Effector memory CD4-positive, alpha-beta T cell (primary cell): ENCODE data around the gene FLT3.
"Not testable (repeated sequence)": the region's sequence is repeated elsewhere in the genome, so short reads cannot be mapped to it uniquely, and the experiment has no call there.

Experiments used
- DNase-seq, 3 donors: peaks; one replicate each; pipeline ENCODE4 v3.0.0-alpha.2; 2020
- H3K27ac ChIP-seq: 2 replicates; pipeline ENCODE4 v1.7.0; 2013; ENCODE audit warnings: mild to moderate bottlenecking, low read length, moderate library complexity; ENCODE audit not compliant: insufficient read depth, poor library complexity, severe bottlenecking
- H3K27me3 ChIP-seq: replicated peaks from 2 replicates; pipeline ENCODE4 v1.7.0; 2013; ENCODE audit warnings: mild to moderate bottlenecking, low read length; ENCODE audit not compliant: insufficient read depth, control insufficient read depth, poor library complexity, severe bottlenecking
- H3K36me3 ChIP-seq: 2 replicates; pipeline ENCODE4 v1.7.0; 2013; ENCODE audit warnings: mild to moderate bottlenecking, low read length, moderate library complexity; ENCODE audit not compliant: control insufficient read depth, insufficient read depth
- H3K4me1 ChIP-seq: 2 replicates; pipeline ENCODE4 v1.7.0; 2013; ENCODE audit warnings: low read length, mild to moderate bottlenecking; ENCODE audit not compliant: control insufficient read depth, insufficient read depth, poor library complexity, severe bottlenecking
- H3K4me3 ChIP-seq: 2 replicates; pipeline ENCODE4 v1.7.0; 2013; ENCODE audit warnings: low read length, low read depth, mild to moderate bottlenecking; ENCODE audit not compliant: insufficient read depth, poor library complexity, severe bottlenecking
- H3K9me3 ChIP-seq: 2 replicates; pipeline ENCODE4 v1.7.0; 2013; ENCODE audit warnings: mild to moderate bottlenecking, low read length, moderate library complexity; ENCODE audit not compliant: control insufficient read depth

Gene FLT3

DNA sequence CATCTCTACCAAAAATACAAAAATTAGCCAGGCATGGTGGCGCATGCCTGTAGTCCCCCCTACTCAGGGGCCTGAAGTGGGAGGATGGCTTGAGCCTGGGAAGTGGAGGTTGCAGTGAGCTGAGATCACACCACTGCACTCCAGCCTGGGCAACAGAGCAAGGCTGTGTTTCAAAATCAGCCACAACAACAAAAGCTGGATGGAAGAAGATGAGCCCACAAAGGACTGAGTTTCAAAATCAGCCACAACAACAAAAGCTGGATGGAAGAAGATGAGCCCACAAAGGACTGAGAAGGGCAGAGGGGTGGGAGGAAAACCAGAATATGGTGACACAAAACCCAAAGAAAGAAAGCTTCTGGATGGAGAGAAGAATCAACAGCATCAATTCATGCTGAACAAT lies 67.9 kb downstream of the FLT3 start:
- not testable (repeated sequence) for DNase-seq, H3K9me3 ChIP-seq, H3K4me1 ChIP-seq, H3K27ac ChIP-seq, H3K36me3 ChIP-seq, H3K4me3 ChIP-seq, H3K27me3 ChIP-seq

- H3K4me1 ChIP-seq, result no peaks in the 10 kb centered on the region
- H3K27me3 ChIP-seq, result no peaks in the 10 kb centered on the region
- H3K4me3 ChIP-seq, result no peak overlapping the region
- H3K36me3 ChIP-seq, result no peaks in the 10 kb centered on the region
- H3K9me3 ChIP-seq, result no peaks in the 10 kb centered on the region
- H3K27ac ChIP-seq, result no peak overlapping the region
- no peak for DNase-seq
Observed at GRCh38 chr13:28031896-28032288, 68.5 kb downstream of the FLT3 start.

GRCh38 chr13:28031220-28031895 lies 69.0 kb downstream of the FLT3 start:
- Histone ChIP-seq H3K36me3 (no peaks in the 10 kb centered on the region), H3K27me3 (no peaks in the 10 kb centered on the region), H3K27ac (no peak overlapping the region), H3K4me3 (no peak overlapping the region), H3K9me3 (no peaks in the 10 kb centered on the region), H3K4me1 (no peaks in the 10 kb centered on the region)
- no peak for DNase-seq

DNA sequence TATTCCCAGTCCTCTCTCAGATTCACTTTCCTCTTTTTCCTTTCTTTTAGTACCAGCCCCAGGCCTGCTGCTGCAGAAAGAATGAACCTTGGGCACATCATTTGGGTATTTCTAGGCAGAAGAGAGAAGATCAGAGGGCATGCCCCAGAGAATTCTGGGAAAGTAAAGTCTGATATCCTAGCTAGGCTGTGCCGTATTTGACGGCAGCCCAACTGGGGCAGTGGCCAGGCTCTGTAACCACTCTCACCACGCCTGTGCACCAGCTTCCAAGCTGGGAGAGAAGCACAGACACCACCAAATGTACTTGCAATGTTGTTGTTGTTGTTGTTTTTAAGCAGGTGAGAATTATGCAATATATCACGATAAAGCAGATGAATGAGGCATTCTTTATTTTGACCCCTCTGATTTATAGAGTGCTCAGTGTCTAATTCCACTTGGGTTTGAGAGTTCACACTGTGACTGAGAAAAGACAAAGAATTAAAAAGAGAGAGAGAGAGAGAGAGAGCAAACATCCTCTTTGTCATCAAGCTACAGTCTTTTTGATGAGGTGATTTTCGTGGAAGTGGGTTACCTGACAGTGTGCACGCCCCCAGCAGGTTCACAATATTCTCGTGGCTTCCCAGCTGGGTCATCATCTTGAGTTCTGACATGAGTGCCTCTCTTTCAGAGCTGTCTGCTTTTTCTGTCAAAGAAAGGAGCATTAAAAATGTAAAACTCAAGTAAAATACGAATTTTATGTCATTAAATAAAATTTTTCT lies 72.6 kb downstream of the FLT3 start:
- H3K36me3 ChIP-seq, result no peaks in the 10 kb centered on the region
- H3K27ac ChIP-seq, result no peak overlapping the region
- no peaks in the 10 kb centered on the region for H3K27me3 ChIP-seq
- no peaks in the 10 kb centered on the region for H3K9me3 ChIP-seq
- H3K4me1 ChIP-seq, result no peaks in the 10 kb centered on the region
- no peak overlapping the region for H3K4me3 ChIP-seq
- no peak for DNase-seq

- Histone ChIP-seq H3K9me3 (no peaks in the 10 kb centered on the region), H3K4me1 (no peaks in the 10 kb centered on the region), H3K27ac (no peak overlapping the region), H3K4me3 (no peak overlapping the region), H3K27me3 (no peaks in the 10 kb centered on the region), H3K36me3 (no peaks in the 10 kb centered on the region)
- no peak for DNase-seq
Observed at GRCh38 chr13:28027071-28027470, 73.3 kb downstream of the FLT3 start.

GRCh38 chr13:28026508-28026907 lies 73.9 kb downstream of the FLT3 start:
- no peaks in the 10 kb centered on the region for H3K4me1 ChIP-seq
- no peak overlapping the region for H3K4me3 ChIP-seq
- no peaks in the 10 kb centered on the region for H3K27me3 ChIP-seq
- no peaks in the 10 kb centered on the region for H3K36me3 ChIP-seq
- DNase-seq, result no peak
- no peak overlapping the region for H3K27ac ChIP-seq
- no peaks in the 10 kb centered on the region for H3K9me3 ChIP-seq

- no peaks in the 10 kb centered on the region for H3K4me1 ChIP-seq
- H3K9me3 ChIP-seq, result no peaks in the 10 kb centered on the region
- no peak overlapping the region for H3K4me3 ChIP-seq
- H3K27me3 ChIP-seq, result no peaks in the 10 kb centered on the region
- no peak overlapping the region for H3K27ac ChIP-seq
- no peak for DNase-seq
- no peaks in the 10 kb centered on the region for H3K36me3 ChIP-seq
Observed at GRCh38 chr13:28022848-28023518, 77.4 kb downstream of the FLT3 start.

DNA sequence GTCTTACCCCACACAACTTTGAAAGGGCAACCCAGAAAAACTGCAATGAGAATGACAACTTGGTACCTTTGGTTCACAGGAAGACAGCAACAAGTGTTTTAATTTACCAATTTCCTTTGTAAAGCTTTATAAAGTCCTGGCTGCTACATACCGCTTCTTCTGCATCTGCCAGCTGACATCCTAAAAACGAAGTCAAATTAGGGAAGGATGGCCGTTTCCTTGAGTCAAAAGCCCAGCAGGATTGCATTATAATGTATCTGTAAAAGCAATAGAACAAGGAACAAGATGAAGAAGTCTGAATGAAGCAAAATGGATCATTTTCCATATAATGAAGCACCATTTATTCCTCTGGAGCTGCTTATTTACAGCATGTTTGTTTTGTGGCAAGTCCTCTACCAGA lies 86.1 kb downstream of the FLT3 start:
- Histone ChIP-seq H3K27ac (no peak overlapping the region), H3K4me1 (no peaks in the 10 kb centered on the region), H3K4me3 (no peak overlapping the region), H3K9me3 (no peaks in the 10 kb centered on the region), H3K36me3 (no peaks in the 10 kb centered on the region), H3K27me3 (no peaks in the 10 kb centered on the region)
- DNase-seq, result no peak

DNA sequence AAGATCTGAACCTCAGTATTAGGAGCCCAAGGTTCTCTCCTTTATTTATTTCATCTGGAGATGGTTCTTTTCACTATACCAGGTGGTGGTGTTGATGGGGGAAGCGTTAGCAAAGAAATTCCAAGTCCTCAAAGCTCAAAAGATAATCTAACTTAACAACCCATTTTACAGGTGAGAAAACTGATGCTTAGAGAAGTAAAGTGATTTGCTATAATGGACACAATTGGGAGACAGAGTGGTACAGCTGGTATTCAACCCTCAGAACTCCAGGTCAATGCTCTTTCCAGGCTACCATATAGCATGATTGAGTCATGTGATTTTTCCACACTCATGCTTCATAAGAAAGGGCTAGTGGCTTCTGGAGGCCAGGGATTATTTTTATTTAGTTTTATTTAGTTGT lies 86.9 kb downstream of the FLT3 start:
- DNase-seq, result no peak
- H3K27me3 ChIP-seq, result no peaks in the 10 kb centered on the region
- no peaks in the 10 kb centered on the region for H3K36me3 ChIP-seq
- H3K4me1 ChIP-seq, result no peaks in the 10 kb centered on the region
- no peak overlapping the region for H3K4me3 ChIP-seq
- H3K27ac ChIP-seq, result no peak overlapping the region
- H3K9me3 ChIP-seq, result no peaks in the 10 kb centered on the region

DNA sequence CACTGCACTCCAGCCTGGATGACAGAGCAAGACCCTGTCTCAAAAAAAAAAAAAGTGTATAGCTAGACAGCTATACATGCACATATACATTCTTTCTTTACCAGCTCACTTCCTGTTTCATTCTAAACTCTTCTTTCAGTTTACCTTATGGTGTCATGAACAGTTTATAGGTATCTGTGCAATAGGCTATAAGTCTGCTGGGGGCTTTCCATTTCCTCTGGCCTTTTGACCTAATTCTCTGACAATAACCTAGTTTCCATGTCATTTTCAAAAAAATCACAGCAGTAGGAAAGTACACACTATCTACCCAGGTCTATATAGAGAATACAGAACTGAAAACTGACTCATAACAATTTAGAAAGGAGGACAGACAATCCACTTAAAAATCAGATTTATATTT lies 87.5 kb downstream of the FLT3 start:
- H3K27ac ChIP-seq, result no peak overlapping the region
- H3K4me1 ChIP-seq, result no peaks in the 10 kb centered on the region
- no peaks in the 10 kb centered on the region for H3K36me3 ChIP-seq
- DNase-seq, result no peak
- no peaks in the 10 kb centered on the region for H3K9me3 ChIP-seq
- no peak overlapping the region for H3K4me3 ChIP-seq
- no peaks in the 10 kb centered on the region for H3K27me3 ChIP-seq
